ENCODE results near the gene LSM4. TPM values are rescaled to one million over a fixed set of nuclear protein-coding genes. Genes with fewer than 3 reads are reported as not detected.
A peak's percentile ranks its signal among the peaks of the same experiment; 100 is the strongest.

LSM4 gene
- total and polyA plus RNA-seq, 2 of the 13 experiments (the other 11 are each of a cell fraction or from before 2014, with no cell fraction given), result 65.8 to 166 TPM

GRCh38 chr19:18291590-18292461 is 31.1 kb downstream of the LSM4 start (continued):
- peak; percentile 61; the same call in 1 of the 2 replicates for TF ChIP-seq FOXK1 (CRISPR knock-in tag; IDR thresholded peaks at IDR 0.05; ENCODE audit: borderline replicate concordance, low read depth)
- no peak for TF ChIP-seq ZBTB1 (CRISPR knock-in tag; IDR thresholded peaks at IDR 0.05; ENCODE audit: borderline replicate concordance)
- TF ChIP-seq FOXC1 (CRISPR knock-in tag; IDR thresholded peaks at IDR 0.05; ENCODE audit: borderline replicate concordance), result peak; percentile 91; the same call in 1 of the 2 replicates
- no peak for TF ChIP-seq ZNF569 (CRISPR knock-in tag; IDR thresholded peaks at IDR 0.05; ENCODE audit: borderline replicate concordance)
- TF ChIP-seq HES4 (CRISPR knock-in tag; IDR thresholded peaks at IDR 0.05; ENCODE audit: borderline replicate concordance), result no peak; the same call in 1 of the 2 replicates
- no peak for TF ChIP-seq ZNF446 (CRISPR knock-in tag; IDR thresholded peaks at IDR 0.05)
- TF ChIP-seq HIC2 (CRISPR knock-in tag; IDR thresholded peaks at IDR 0.05; ENCODE audit: low read depth), result no peak
- TF ChIP-seq ARNT2 (CRISPR knock-in tag; IDR thresholded peaks at IDR 0.05; ENCODE audit: low read depth), result peak; percentile 60; the same call in 1 of the 2 replicates
- TF ChIP-seq ZBTB3 (CRISPR knock-in tag; IDR thresholded peaks at IDR 0.05; ENCODE audit: borderline replicate concordance, low read depth), result peak; percentile 69; the same call in 1 of the 2 replicates
- TF ChIP-seq ZNF660 (CRISPR knock-in tag; IDR thresholded peaks at IDR 0.05; ENCODE audit: borderline replicate concordance, low read depth), result no peak
- TF ChIP-seq ZNF75D (CRISPR knock-in tag; IDR thresholded peaks at IDR 0.05; ENCODE audit: borderline replicate concordance), result no peak
- TF ChIP-seq ZBTB43 (CRISPR knock-in tag; conservative IDR thresholded peaks at IDR 0.05), result no peak
- TF ChIP-seq ZNF678 (CRISPR knock-in tag; IDR thresholded peaks at IDR 0.05), result peak; percentile 77; the same call in 1 of the 2 replicates
- no peak for TF ChIP-seq TCF7L2 (IDR thresholded peaks at IDR 0.05; ENCODE audit: low read depth, low read length)
- TF ChIP-seq ZNF737 (CRISPR knock-in tag; IDR thresholded peaks at IDR 0.05; ENCODE audit: borderline replicate concordance), result no peak
- peak; percentile 62; the same call in 1 of the 2 replicates for TF ChIP-seq NCOA2 (CRISPR knock-in tag; IDR thresholded peaks at IDR 0.05)
- no peak for TF ChIP-seq RFX1 (IDR thresholded peaks at IDR 0.05)
- no peak for TF ChIP-seq RORA (CRISPR knock-in tag; IDR thresholded peaks at IDR 0.05)
- TF ChIP-seq BRF2 (CRISPR knock-in tag; IDR thresholded peaks at IDR 0.05), result no peak
- no peak for TF ChIP-seq LCORL (IDR thresholded peaks at IDR 0.05)
- peak; percentile 37; the same call in 1 of the 2 replicates for TF ChIP-seq LCORL (CRISPR knock-in tag; IDR thresholded peaks at IDR 0.05)
- peak; percentile 71; the same call in 1 of the 2 replicates for TF ChIP-seq ZSCAN22 (CRISPR knock-in tag; IDR thresholded peaks at IDR 0.05)
- peak; percentile 79 for TF ChIP-seq KDM5B (CRISPR knock-in tag; IDR thresholded peaks at IDR 0.05; ENCODE audit: borderline replicate concordance)
- 0 out of 2 replicates have a peak, but pooled peaks have one; percentile 25 for TF ChIP-seq KLF9 (CRISPR knock-in tag; IDR thresholded peaks at IDR 0.05; ENCODE audit: low read depth)
- no peak for TF ChIP-seq FIP1L1 (IDR thresholded peaks at IDR 0.05; ENCODE audit: borderline replicate concordance, insufficient read depth, low read depth, low read length)
- TF ChIP-seq ZNF556 (CRISPR knock-in tag; IDR thresholded peaks at IDR 0.05; ENCODE audit: borderline replicate concordance), result 0 out of 2 replicates have a peak, but pooled peaks have one; percentile 32
